GM12874 (cell line): ENCODE results near the gene MYH9.

ENCODE experiments used
- CTCF ChIP-seq: IDR thresholded peaks from 2 replicates; pipeline ENCODE4 v1.5.1; 2011; ENCODE audit warnings: low read depth, mild to moderate bottlenecking, control low read depth, low read length, moderate library complexity; ENCODE audit not compliant: insufficient read depth

MYH9 gene

GRCh38 chr22:36330655-36331305 is 57.0 kb downstream of the MYH9 start:
- TF ChIP-seq CTCF, result no peak

DNA sequence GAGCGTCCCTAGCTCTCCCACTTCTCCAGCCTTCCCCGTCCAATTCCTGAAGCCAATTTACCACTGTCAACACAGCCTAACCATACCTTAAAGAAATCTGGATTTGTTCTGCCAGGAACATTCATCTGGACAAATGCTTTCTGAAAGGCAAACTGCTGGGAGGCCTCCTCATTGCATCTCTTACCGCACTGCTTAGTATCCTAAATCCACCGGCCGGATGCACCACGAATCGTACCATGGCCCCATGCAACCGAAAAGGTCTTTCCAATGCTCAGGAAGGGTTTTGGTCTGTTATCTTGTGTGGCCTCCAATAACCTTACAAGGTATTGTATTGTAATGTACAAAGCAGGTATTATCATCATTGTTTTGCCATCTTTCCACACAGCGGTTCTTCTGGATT is 57.6 kb downstream of the MYH9 start:
- no peak for TF ChIP-seq CTCF

GRCh38 chr22:36329254-36330078 is 58.3 kb downstream of the MYH9 start:
- no peak for TF ChIP-seq CTCF

GRCh38 chr22:36328635-36329253 is 59.0 kb downstream of the MYH9 start:
- no peak for TF ChIP-seq CTCF

- no peak for TF ChIP-seq CTCF
Observed at GRCh38 chr22:36327922-36328551, 59.7 kb downstream of the MYH9 start.

DNA sequence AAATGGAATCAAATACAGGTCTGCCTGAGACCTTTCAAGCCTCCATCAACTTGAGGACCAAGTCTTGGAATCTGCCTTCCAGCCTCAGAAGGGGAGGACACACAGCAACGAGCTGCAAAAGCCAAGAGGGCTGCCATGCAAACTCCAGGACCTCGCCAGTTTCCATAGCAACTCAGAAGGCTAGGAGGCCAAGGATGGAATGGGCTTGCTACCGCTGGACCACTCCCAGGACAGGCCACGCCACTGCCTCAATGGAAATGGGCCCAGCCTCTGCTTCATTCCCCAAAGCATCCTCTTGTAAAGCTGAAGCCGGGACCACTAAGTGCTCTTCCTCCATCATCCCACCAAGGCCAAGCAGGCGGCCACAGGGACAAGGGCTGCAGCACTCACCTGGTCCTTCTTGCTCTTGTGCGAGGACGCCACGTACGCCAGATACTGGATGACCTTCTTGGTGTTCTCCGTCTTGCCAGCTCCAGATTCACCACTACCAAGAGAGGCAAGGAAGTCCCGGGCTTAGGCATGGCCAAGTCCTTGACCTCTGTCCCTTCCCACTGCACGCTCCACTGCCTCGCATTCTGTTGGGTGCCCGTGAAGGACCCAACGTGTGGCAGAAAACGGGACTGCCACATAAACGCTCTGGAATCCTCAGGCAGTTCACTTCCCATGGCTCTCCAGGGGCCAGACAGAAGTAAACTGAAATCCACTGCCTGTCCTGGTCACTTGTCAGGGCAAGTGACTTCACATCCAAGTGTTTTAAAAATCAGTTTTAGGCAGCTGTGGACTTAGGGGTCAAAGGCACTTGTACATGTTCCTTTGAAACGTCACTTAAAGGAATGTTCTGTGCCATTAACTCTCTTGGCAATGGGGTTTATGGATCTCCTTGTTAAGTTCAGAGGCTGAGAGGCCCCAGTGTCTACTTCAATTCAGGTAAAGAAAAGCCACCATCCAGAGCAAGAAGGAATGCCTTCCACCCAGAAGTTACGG is 61.3 kb downstream of the MYH9 start:
- no peak for TF ChIP-seq CTCF
